GM12878 (cell line): Measurements from ENCODE around the gene HIVEP3. TPM values are rescaled to one million over a fixed set of nuclear protein-coding genes. Genes with fewer than 3 reads are reported as not detected.

Experiments used
- ATAC-seq: fragments of 200-7000 bp; cut with Tn5 transposase; 3 replicates; pipeline ENCODE4 v1.9.1; 2020; ENCODE audit warnings: mild to moderate bottlenecking, moderate library complexity
- BruUV-seq: library from RNA; stranded (reverse); fragments of 400-500 nt; replicated peaks from 2 replicates; lab custom pipeline; 2021; lab: Mats Ljungman, UMichigan
- CTCF ChIA-PET: fragments of 300-600 bp; sonication (Branson Sonifier 250); formaldehyde crosslinking; extraction: SDS; loops from one replicate; lab custom pipeline; 2021; ENCODE audit warnings: inconsistent platforms; lab: Yijun Ruan, JAX
- POLR2A ChIA-PET: fragments of 350-600 bp; formaldehyde crosslinking; extraction: SDS; loops from one replicate; lab custom pipeline; 2021; ENCODE audit warnings: inconsistent platforms; lab: Charles Lee
- RAD21 ChIA-PET: fragments of 300-600 bp; sonication (Branson Sonifier 250); formaldehyde crosslinking; loops from one replicate; lab custom pipeline; 2023; ENCODE audit warnings: antibody characterized with exemption; ENCODE audit not compliant: unreplicated experiment; lab: Charles Lee
- SMC1A ChIA-PET: fragments of 300-600 bp; sonication (Branson Sonifier 250); formaldehyde crosslinking; loops from one replicate; lab custom pipeline; 2023; ENCODE audit not compliant: unreplicated experiment, uncharacterized antibody; lab: Charles Lee
- DNase-seq: peaks from one replicate; pipeline ENCODE4 v3.0.0-alpha.2; 2011; ENCODE audit warnings: low read depth, low spot score
- FAIRE-seq: peaks from 3 replicates; lab custom pipeline; 2011; peaks lifted over from hg19 to GRCh38; lab: Jason Lieb, UNC
- H2AFZ ChIP-seq: 2 replicates; pipeline ENCODE4 v1.6.0; 2011; ENCODE audit warnings: low read depth, low read length, control low read depth; ENCODE audit not compliant: control insufficient read depth
- H3K27ac ChIP-seq: 2 replicates; pipeline ENCODE4 v1.5.1; 2011; ENCODE audit warnings: control low read depth; ENCODE audit not compliant: control insufficient read depth, insufficient read depth
- H3K27me3 ChIP-seq, 2 experiments: replicated peaks in 1 of 2; 2 replicates each; pipeline versions ENCODE4 v1.6.0 to v1.6.1; 2011; ENCODE audit warnings: low read length in 1 of 2; ENCODE audit not compliant: control insufficient read depth in 2 of 2, insufficient read depth in 2 of 2
- H3K36me3 ChIP-seq, 2 experiments: 2 replicates each; pipeline ENCODE4 v1.5.1; 2011; ENCODE audit warnings: low read length in 1 of 2; ENCODE audit not compliant: control insufficient read depth in 2 of 2, insufficient read depth in 2 of 2
- H3K4me1 ChIP-seq: 2 replicates; pipeline ENCODE4 v1.6.1; 2011; ENCODE audit warnings: mild to moderate bottlenecking, low read length, moderate library complexity, mixed read lengths; ENCODE audit not compliant: control insufficient read depth, insufficient read depth
- H3K4me2 ChIP-seq: 2 replicates; pipeline ENCODE4 v1.6.0; 2011; ENCODE audit warnings: control low read depth; ENCODE audit not compliant: control insufficient read depth, insufficient read depth
- H3K4me3 ChIP-seq: fragments of 200-600 bp; sonication (generic); 2 replicates; pipeline ENCODE4 v1.5.1; 2016
- H3K79me2 ChIP-seq: 2 replicates; pipeline ENCODE4 v1.6.0; 2011; ENCODE audit warnings: low read length; ENCODE audit not compliant: control insufficient read depth, insufficient read depth
- H3K9ac ChIP-seq: 2 replicates; pipeline ENCODE4 v1.8.0; 2011; ENCODE audit warnings: low read length, control low read depth, mixed read lengths; ENCODE audit not compliant: control insufficient read depth, insufficient read depth
- H3K9me3 ChIP-seq: replicated peaks from 3 replicates; pipeline ENCODE4 v1.5.1; 2011; ENCODE audit warnings: mild to moderate bottlenecking, low read length; ENCODE audit not compliant: control insufficient read depth, insufficient read depth
- H4K20me1 ChIP-seq: 2 replicates; pipeline ENCODE4 v1.6.0; 2011; ENCODE audit not compliant: control insufficient read depth, insufficient read depth
- BMI1 ChIP-seq: fragments of 450-650 bp; IDR thresholded peaks from 2 replicates; pipeline ENCODE4 v1.6.1; 2016; ENCODE audit warnings: mild to moderate bottlenecking, moderate library complexity, borderline replicate concordance
- DPF2 ChIP-seq: fragments of 450-650 bp; IDR thresholded peaks from 2 replicates; pipeline ENCODE4 v1.6.1; 2017; ENCODE audit warnings: mild to moderate bottlenecking
- HDAC6 ChIP-seq: fragments of 200-600 bp; sonication (generic); IDR thresholded peaks from one replicate; pipeline ENCODE4 v1.8.0; 2017; ENCODE audit warnings: antibody characterized with exemption; ENCODE audit not compliant: unreplicated experiment
- IKZF1 ChIP-seq: fragments of 450-650 bp; conservative IDR thresholded peaks from 2 replicates; pipeline ENCODE4 v1.6.1; 2017; ENCODE audit warnings: antibody characterized with exemption, mild to moderate bottlenecking
- NRF1 ChIP-seq: conservative IDR thresholded peaks from 2 replicates; pipeline ENCODE4 v1.6.1; 2011; ENCODE audit warnings: mild to moderate bottlenecking, low read depth, low read length, improper control_type of control experiment
- PKNOX1 ChIP-seq: fragments of 450-650 bp; IDR thresholded peaks from 2 replicates; pipeline ENCODE4 v1.6.1; 2016; ENCODE audit warnings: mild to moderate bottlenecking
- POLR2AphosphoS2 ChIP-seq: IDR thresholded peaks from 2 replicates; pipeline ENCODE4 v1.6.1; 2011; ENCODE audit warnings: low read depth, mild to moderate bottlenecking, low read length, improper control_type of control experiment, moderate library complexity
- RAD21 ChIP-seq: IDR thresholded peaks from 2 replicates; pipeline ENCODE4 v1.6.1; 2011; ENCODE audit warnings: mild to moderate bottlenecking, low read depth, low read length, moderate library complexity; ENCODE audit not compliant: insufficient read depth
- SRF ChIP-seq, 2 experiments: IDR thresholded peaks; 2 replicates each; pipeline ENCODE4 v1.6.1; 2011; ENCODE audit warnings: low read depth in 2 of 2, low read length in 2 of 2, mild to moderate bottlenecking in 1 of 2, moderate library complexity in 1 of 2
- STAT1 ChIP-seq: fragments of 450-650 bp; conservative IDR thresholded peaks from 2 replicates; pipeline ENCODE4 v1.6.1; 2014; ENCODE audit warnings: antibody characterized with exemption, mild to moderate bottlenecking
- WGBS: methylation state at CpG from one replicate; pipeline ENCODE4 v1.1.6; 2016; ENCODE audit warnings: low lambda C conversion rate; ENCODE audit not compliant: insufficient replicate concordance, insufficient coverage; ENCODE audit errors: missing lambda C conversion rate; 5-methylcytosine and 5-hydroxymethylcytosine counted together
- in situ Hi-C: fragments of 300-500 bp; cut with MboI; formaldehyde crosslinking; loops from 9 replicates; pipeline ENCODE4 v1.14.3; 2018; ENCODE audit warnings: mixed read lengths
- intact Hi-C: fragments of 100-400 bp; cut with micrococcal nuclease; formaldehyde crosslinking; loops from one replicate; pipeline ENCODE4 v1.14.2; 2022; ENCODE audit not compliant: unreplicated experiment
- polyA plus RNA-seq, 11 experiments: library from polyadenylated mRNA; depleted of rRNA in 4 of 11; unstranded in 6 of 11; stranded (reverse) in 5 of 11; fragments of >200 nt; fragmentation: Nextera tagmentation in 4 of 11; fragmentation: Illumina TruSeq in 1 of 11; extraction: Ambion mirVana in 4 of 11; extraction: Trizol in 1 of 11; gene quantifications; 1 replicate in 1 of 11; 2 replicates in 10 of 11; pipeline versions ENCODE4 v1.2.1 to v1.2.3, GENCODE V29; 2011 to 2016; ENCODE audit warnings: inconsistent platforms in 2 of 11, missing spikeins in 2 of 11, low read depth in 1 of 11
- total RNA-seq, 4 experiments: library from RNA; depleted of rRNA in 3 of 4; stranded (reverse); fragments of >200 nt in 3 of 4; fragmentation: Illumina TruSeq in 1 of 4; extraction: Trizol in 1 of 4; gene quantifications; 2 replicates each; pipeline versions ENCODE4 v1.2.1 to v1.2.3, GENCODE V29; 2013 to 2021

The HIVEP3 gene
- total and polyA plus RNA-seq, 10 of the 15 experiments (the other 5 are each of a cell fraction or from before 2014, with no cell fraction given), result 1.8 to 13.6 (median 3.8) TPM

- no TSS peak for BruUV-seq
- Histone ChIP-seq H3K27me3 (no peaks in the 10 kb centered on the region), H3K9me3 (no peaks in the 10 kb centered on the region), H3K79me2 (no peaks in the 10 kb centered on the region), H2AFZ (no peak overlapping the region), H4K20me1 (no peaks in the 10 kb centered on the region), H3K9ac (no peak overlapping the region), H3K27ac (no peak overlapping the region), H3K4me3 (no peak overlapping the region), H3K4me1 (peaks cover 5% of the 10 kb centered on the region; the same call in 1 of the 2 replicates), H3K4me2 (no peak overlapping the region), H3K36me3 (no peaks in the 10 kb centered on the region)
- in situ Hi-C loops, result no loop called here
- ChIA-PET SMC1A (no interaction called here), POLR2A (no interaction called here), CTCF (interaction anchor here (0.8 to 2.1 kb wide), 2 partner anchors 11 to 43 kb away, joined by 3 to 8 read pairs; no protein-coding TSS in a partner anchor), RAD21 (no interaction called here)
- ATAC-seq (peak; percentile 37; the same call in 2 of the 3 replicates), FAIRE-seq (peak; percentile 13), DNase-seq (no peak)
- TF ChIP-seq STAT1, result no peak
- no peak for TF ChIP-seq DPF2
- no peak for TF ChIP-seq SRF (IDR thresholded peaks at IDR 0.05; ENCODE audit: low read depth in 2 of 2, low read length in 2 of 2)
- no peak for TF ChIP-seq PKNOX1
- TF ChIP-seq POLR2AphosphoS2, result no peak
- no peak for TF ChIP-seq BMI1
- no peak for TF ChIP-seq HDAC6
- no peak for TF ChIP-seq NRF1
- TF ChIP-seq IKZF1, result no peak
- no peak for TF ChIP-seq RAD21
- 48% methylated on average over 3 of the region's 3 CpGs for WGBS
- intact Hi-C loops, result no loop called here
These were observed 95.9 kb downstream of the HIVEP3 start for GRCh38 chr1:41822866-41823265.
